ENCODE measurements around the gene SUN5.
"Not testable (repeated sequence)": the region's sequence is repeated elsewhere in the genome, so short reads cannot be mapped to it uniquely, and the experiment has no call there.

Gene SUN5

DNA sequence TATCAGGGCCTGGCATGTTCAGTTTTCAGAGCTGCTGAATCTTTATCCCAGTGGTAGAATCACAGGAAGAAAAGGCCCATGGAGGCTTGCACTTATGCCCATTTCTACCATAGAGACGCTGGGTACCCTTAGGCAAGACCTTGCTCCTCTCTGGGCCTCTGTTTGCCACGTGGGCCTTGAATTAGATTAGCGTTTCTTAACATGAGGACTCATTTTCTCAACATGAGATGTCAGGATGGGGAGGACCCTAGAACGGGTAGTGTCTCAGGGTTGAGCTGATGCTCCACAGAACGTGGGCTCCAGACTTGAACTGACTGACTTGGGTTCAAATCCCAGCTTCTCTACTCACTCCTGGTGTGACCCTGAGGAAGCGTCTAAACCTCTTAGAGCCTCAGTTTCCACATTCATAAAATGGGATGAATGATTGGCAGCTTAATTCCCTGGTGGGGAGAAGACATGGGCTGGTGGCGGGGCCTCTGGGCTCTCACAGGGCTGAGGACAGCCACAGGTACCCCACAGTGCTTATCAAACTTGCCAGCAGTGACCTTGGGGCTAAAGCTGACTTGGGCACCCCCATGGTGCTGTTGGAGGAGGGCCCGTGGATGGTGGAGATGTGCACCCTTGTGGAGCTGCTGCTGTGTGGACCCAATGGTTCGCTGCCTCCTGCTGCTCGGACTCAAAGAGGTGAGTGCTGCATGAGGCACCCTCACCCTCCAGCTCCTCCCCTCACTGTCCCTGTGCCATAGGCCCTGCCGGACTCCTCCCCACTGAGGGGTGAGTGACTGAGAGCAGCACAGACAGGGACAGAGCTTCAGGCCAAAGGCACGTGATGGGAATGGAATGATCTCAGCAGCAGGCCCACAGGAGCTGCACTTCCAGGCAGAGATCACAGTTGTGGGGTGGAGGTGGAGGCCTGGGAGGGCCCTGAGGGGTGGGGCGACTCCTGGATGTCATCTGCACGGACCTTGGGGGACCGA lies 28.2 kb downstream of the SUN5 start:
- DNase-seq, result no peak

DNA sequence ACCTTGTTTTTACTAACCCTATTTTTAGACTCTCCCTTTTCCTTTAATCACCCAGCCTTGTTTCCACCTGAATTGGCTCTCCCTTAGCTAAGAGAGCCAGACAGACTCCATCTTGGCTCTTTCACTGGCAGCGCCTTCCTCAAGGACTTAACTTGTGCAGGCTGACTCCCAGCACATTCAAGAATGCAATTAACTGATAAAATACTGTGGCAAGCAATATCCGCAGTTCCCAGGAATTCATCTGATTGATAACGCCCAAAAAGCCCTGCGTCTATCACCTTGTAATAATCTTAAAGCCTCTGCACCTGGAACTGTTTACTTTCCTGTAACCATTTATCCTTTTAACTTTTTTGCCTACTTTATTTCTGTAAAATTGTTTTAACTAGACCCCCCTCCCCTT lies 29.1 kb downstream of the SUN5 start:
- not testable (repeated sequence) for DNase-seq

DNA sequence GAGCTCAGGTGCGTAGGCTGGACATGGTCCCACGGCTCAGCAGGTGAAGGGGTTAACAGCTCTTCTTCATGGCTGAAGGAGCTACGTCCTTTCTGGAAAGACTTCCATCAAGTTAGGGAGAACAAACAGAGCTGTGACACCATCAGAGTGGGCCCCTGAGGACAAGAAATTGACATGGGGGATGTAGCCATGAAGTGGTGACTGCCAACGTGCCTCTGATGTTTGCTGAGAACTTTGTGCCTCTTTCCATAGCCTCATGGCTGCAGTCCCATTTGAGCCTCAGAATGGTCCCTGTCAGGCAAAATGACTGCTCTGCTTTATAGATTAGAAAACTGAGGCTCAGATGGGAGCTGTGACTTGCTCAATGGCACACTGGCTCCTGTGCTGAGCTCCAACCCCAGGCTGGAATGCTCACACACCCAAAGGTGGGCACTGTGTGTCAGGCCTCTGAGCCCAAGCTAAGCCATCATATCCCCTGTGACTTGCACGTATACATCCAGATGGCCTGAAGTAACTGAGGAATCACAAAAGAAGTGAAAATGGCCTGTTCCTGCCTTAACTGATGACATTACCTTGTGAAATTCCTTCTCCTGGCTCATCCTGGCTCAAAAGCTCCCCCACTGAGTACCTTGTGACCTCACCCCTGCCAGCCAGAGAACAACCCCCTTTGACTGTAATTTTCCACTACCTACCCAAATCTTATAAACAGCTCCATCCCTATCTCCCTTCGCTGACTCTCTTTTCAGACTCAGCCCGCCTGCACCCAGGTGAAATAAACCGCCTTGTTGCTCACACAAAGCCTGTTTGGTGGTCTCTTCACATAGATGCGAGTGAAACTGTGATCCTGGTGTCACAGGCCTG lies 29.8 kb downstream of the SUN5 start:
- DNase-seq, result not testable (repeated sequence)

GRCh38 chr20:32973077-32973717 lies 31.0 kb downstream of the SUN5 start:
- no peak for DNase-seq

DNA sequence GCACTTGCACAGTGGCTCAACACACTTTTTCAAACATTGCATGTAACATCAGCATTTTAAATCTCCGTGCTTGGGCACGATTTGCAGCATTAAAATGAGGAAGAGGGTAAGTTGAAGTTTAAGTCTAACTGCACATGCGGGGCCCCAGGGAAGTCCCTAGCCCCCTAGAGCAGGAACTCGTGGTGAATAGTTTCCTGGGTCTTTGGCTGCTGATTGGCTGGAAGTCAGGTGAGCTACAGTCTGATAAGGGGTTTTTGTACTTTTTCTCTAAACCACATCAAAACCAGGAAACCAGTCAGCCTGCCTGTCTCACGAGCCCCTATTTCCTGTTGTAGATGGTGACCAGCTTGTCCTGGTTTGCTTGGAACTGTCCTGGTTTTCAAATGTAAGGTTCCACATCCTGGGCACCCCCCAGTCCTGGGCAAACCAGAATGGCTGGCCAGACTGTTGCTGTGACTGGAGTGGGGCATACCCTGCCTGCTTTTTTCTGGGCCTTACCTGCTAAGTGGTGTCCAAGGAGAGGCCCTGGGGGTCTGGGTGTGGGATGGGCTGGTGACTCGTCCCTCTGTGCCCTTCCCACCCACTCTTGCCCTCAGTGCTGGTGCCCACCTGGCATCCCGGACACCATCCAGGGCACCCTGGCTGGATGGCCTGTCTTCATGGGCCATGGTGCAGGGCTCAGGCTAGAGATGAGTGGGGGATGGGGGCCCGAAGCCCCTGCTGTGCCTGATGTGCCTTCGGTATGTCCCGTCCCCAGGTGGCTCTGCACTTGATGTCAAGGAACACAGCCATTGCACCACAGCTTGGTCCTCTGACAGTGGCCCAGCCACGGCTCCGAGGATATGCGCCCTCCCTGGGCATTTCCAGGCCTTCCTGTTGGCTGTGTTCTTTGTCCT lies 31.8 kb downstream of the SUN5 start:
- DNase-seq, result peak; percentile 79

- no peak for DNase-seq
These were observed 32.5 kb downstream of the SUN5 start for GRCh38 chr20:32971703-32972161.

- DNase-seq, result no peak
These were observed 33.3 kb downstream of the SUN5 start for GRCh38 chr20:32970973-32971300.

- no peak for DNase-seq
These were observed 33.9 kb downstream of the SUN5 start for GRCh38 chr20:32970115-32970972.

GRCh38 chr20:32969356-32970114 lies 34.7 kb downstream of the SUN5 start:
- DNase-seq, result no peak

DNA sequence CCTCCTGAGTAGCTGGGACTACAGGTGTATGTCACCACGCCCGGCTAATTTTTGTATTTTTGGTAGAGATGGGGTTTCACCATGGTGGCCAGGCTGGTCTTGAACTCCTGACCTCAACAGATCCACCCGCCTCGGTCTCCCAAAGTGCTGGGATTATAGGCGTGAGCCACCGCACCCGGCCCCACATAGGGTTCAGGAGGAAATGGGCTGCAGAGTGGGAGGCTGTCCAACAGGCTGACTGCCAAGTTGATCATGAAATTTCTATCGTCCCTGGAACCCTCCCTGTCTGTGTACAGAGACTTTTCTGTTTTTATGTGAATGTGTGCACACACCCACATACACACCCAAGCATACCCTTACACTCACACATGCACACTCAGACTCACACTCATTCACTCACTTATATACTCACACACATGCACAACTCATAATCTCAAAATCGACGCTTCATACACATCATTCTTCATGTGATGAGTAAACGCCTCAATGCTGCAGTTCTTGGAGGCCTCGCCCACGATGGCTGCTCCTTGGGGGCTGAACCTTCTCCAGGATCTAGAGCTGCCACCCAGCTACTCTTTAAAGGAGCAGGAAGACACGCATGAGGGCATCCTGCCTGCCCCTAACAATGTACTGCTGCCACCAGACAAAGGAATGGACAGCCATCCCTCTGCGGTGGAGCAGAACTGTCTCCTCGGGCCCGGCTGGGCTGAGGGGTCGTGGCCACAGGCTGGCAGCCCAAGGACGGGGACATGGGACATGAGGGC lies 35.6 kb downstream of the SUN5 start:
- DNase-seq, result no peak

GRCh38 chr20:32967961-32968457 lies 36.2 kb downstream of the SUN5 start:
- no peak for DNase-seq

GRCh38 chr20:32966881-32967781 lies 37.1 kb downstream of the SUN5 start:
- DNase-seq, result no peak

DNA sequence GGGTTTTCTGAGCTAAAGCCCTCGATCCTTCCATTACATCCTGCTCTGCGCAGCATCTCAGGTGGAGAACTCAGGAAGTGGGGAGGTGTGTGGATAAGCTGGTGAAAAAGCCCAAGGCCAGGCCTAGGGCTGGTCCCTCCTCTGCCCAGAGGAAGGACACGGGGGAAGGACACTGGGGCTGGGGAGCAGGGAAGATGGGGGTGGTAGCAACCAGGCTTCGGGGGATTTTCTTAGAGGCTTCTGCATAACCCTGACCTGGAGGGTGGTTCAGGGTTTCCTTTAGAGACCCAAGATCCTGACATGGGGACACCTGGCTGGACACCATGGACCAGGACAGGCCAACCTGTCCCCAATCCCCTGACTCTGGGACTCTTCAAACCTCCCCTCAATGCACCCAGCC lies 37.9 kb downstream of the SUN5 start:
- no peak for DNase-seq

DNA sequence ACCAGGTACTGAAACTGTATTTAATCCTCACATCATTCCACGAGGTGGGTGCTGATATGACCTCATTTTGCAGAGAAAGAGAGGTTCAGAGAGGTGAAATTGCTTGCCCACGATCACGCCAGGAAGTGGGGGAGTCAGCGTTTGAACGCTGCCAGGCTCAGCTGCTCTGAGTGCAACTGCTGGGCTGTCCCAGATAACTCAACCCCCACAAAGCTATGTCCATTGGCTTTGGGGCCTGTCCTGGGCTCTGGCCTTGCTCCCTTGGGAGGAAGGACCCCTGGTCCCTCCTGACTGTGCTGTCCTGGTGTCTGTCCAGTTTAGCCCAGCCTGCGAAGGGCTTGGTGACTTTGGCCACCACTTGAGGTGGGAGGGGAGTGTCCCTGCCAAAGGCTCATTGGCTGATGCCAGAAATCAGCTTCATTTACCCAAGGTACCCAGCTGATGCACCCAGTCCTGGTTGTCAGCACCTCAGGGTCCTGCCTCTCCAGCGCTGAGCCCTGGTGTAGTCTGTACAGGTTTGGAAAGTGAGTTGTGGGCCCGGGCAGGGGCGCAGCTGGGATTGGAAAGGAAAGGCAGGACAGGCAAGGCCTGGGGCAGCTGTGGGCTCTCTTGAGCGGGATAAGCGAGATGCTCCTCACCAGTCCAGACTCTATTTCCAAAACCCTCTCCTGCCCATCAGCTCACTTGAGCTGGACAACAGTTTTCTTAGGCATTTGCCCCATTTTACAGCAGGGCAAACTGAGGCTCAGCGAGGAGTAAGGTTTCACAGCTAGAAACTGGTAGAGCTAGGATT lies 38.5 kb downstream of the SUN5 start:
- DNase-seq, result no peak

- DNase-seq, result no peak
These were observed 39.1 kb downstream of the SUN5 start for GRCh38 chr20:32965115-32965514.

DNA sequence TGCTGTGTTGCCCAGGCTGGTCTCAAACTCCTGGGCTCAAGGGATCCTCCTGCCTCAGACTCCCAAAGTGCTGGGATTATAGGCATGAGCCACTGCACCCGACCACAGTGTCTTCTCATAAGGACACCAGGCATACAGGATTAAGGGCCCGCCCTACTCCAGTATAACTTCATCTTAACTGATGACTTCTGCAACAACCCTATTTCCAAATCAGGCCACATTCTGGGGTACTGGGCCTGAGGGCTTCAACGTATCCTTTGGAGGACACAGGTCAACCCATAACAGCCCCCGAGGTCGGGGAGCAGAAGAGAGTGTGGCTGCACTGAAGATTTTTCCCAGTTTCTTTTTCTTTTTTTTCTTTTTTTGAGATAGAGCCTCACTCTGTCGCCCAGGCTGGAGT lies 39.7 kb downstream of the SUN5 start:
- DNase-seq, result no peak

- DNase-seq, result no peak
These were observed 41.1 kb downstream of the SUN5 start for GRCh38 chr20:32963176-32963575.
